Activated T-cell treated with anti-CD3 and anti-CD28 coated beads, Interleukin-2, amount 50 U/mL, for 24 hours (primary cell): ENCODE data around the gene ERGIC1.

ENCODE experiments used
- DNase-seq: peaks from one replicate; pipeline ENCODE4 v3.0.0-alpha.2; 2020
- H3K27ac Mint-ChIP-seq: 2 replicates; pipeline ENCODE4 v1.8.0; 2020; ENCODE audit warnings: mild to moderate bottlenecking, mixed read lengths
- H3K27me3 Mint-ChIP-seq: 2 replicates; pipeline ENCODE4 v1.8.0; 2020; ENCODE audit warnings: mixed read lengths
- H3K36me3 Mint-ChIP-seq: 2 replicates; pipeline ENCODE4 v1.8.0; 2020; ENCODE audit warnings: low read depth, mixed read lengths
- H3K4me1 Mint-ChIP-seq: 2 replicates; pipeline ENCODE4 v1.8.0; 2020; ENCODE audit warnings: low read depth, mixed read lengths
- H3K4me3 Mint-ChIP-seq: 2 replicates; pipeline ENCODE4 v1.8.0; 2020; ENCODE audit warnings: mild to moderate bottlenecking, moderate library complexity, mixed read lengths
- H3K9me3 Mint-ChIP-seq: 2 replicates; pipeline ENCODE4 v1.8.0; 2020; ENCODE audit warnings: mixed read lengths

The ERGIC1 gene

GRCh38 chr5:172953776-172954675, 120.0 kb downstream of the ERGIC1 start:
- Mint-ChIP-seq H3K4me3 (no peak overlapping the region), H3K27me3 (no peaks in the 10 kb centered on the region), H3K36me3 (peaks cover 14% of the 10 kb centered on the region), H3K27ac (no peak overlapping the region), H3K9me3 (no peaks in the 10 kb centered on the region), H3K4me1 (peaks cover 7% of the 10 kb centered on the region)
- no peak for DNase-seq

GRCh38 chr5:172954751-172955159, 120.7 kb downstream of the ERGIC1 start:
- Mint-ChIP-seq H3K9me3 (no peaks in the 10 kb centered on the region), H3K36me3 (peaks cover 18% of the 10 kb centered on the region), H3K4me3 (no peak overlapping the region), H3K27ac (no peak overlapping the region), H3K27me3 (no peaks in the 10 kb centered on the region), H3K4me1 (peaks cover 8% of the 10 kb centered on the region)
- DNase-seq = no peak

GRCh38 chr5:172956228-172956627, 122.2 kb downstream of the ERGIC1 start:
- no peak overlapping the region for H3K4me3 Mint-ChIP-seq
- DNase-seq = no peak
- H3K9me3 Mint-ChIP-seq = no peaks in the 10 kb centered on the region
- H3K36me3 Mint-ChIP-seq = peaks cover 22% of the 10 kb centered on the region
- H3K4me1 Mint-ChIP-seq = peaks cover 19% of the 10 kb centered on the region
- H3K27me3 Mint-ChIP-seq = no peaks in the 10 kb centered on the region
- no peak overlapping the region for H3K27ac Mint-ChIP-seq

- Mint-ChIP-seq H3K4me3 (no peak overlapping the region), H3K27ac (no peak overlapping the region), H3K9me3 (no peaks in the 10 kb centered on the region), H3K36me3 (peaks cover 27% of the 10 kb centered on the region), H3K27me3 (no peaks in the 10 kb centered on the region), H3K4me1 (peaks cover 24% of the 10 kb centered on the region)
- no peak for DNase-seq
Measured at GRCh38 chr5:172956936-172957335, 122.9 kb downstream of the ERGIC1 start.

GRCh38 chr5:172957458-172957857, 123.4 kb downstream of the ERGIC1 start:
- no peaks in the 10 kb centered on the region for H3K27me3 Mint-ChIP-seq
- no peak for DNase-seq
- H3K4me1 Mint-ChIP-seq = peaks cover 24% of the 10 kb centered on the region
- no peak overlapping the region for H3K27ac Mint-ChIP-seq
- peak overlapping the region; percentile 1 for H3K4me3 Mint-ChIP-seq
- H3K36me3 Mint-ChIP-seq = peaks cover 29% of the 10 kb centered on the region
- H3K9me3 Mint-ChIP-seq = no peaks in the 10 kb centered on the region

GRCh38 chr5:172958331-172959046, 124.4 kb downstream of the ERGIC1 start:
- no peaks in the 10 kb centered on the region for H3K27me3 Mint-ChIP-seq
- no peaks in the 10 kb centered on the region for H3K9me3 Mint-ChIP-seq

GRCh38 chr5:172959824-172960799, 126.1 kb downstream of the ERGIC1 start:
- Mint-ChIP-seq H3K9me3 (no peaks in the 10 kb centered on the region), H3K4me1 (peaks cover 26% of the 10 kb centered on the region), H3K4me3 (peak overlapping the region; percentile 90), H3K36me3 (peaks cover 45% of the 10 kb centered on the region), H3K27ac (peak overlapping the region; percentile 94), H3K27me3 (no peaks in the 10 kb centered on the region)
- peak; percentile 43 for DNase-seq

More at GRCh38 chr5:172958331-172959046, 124.4 kb downstream of the ERGIC1 start:
- H3K36me3 Mint-ChIP-seq = peaks cover 33% of the 10 kb centered on the region
- H3K27ac Mint-ChIP-seq = peak overlapping the region; percentile 94
- peaks cover 24% of the 10 kb centered on the region for H3K4me1 Mint-ChIP-seq
- H3K4me3 Mint-ChIP-seq = peak overlapping the region; percentile 90
- peak; percentile 85 for DNase-seq

- no peak for DNase-seq
- no peaks in the 10 kb centered on the region for H3K27me3 Mint-ChIP-seq
- no peak overlapping the region for H3K4me3 Mint-ChIP-seq
- no peaks in the 10 kb centered on the region for H3K4me1 Mint-ChIP-seq
- H3K36me3 Mint-ChIP-seq = peaks cover 37% of the 10 kb centered on the region
- no peak overlapping the region for H3K27ac Mint-ChIP-seq
- no peaks in the 10 kb centered on the region for H3K9me3 Mint-ChIP-seq
Measured at GRCh38 chr5:172969921-172970320, 135.9 kb downstream of the ERGIC1 start.

GRCh38 chr5:172971482-172971881, 137.4 kb downstream of the ERGIC1 start:
- no peaks in the 10 kb centered on the region for H3K9me3 Mint-ChIP-seq
- DNase-seq = no peak
- H3K27ac Mint-ChIP-seq = no peak overlapping the region
- peaks cover 26% of the 10 kb centered on the region for H3K36me3 Mint-ChIP-seq
- H3K27me3 Mint-ChIP-seq = no peaks in the 10 kb centered on the region
- H3K4me3 Mint-ChIP-seq = no peak overlapping the region
- no peaks in the 10 kb centered on the region for H3K4me1 Mint-ChIP-seq

GRCh38 chr5:172972552-172972951, 138.5 kb downstream of the ERGIC1 start:
- Mint-ChIP-seq H3K4me3 (no peak overlapping the region), H3K27me3 (no peaks in the 10 kb centered on the region), H3K4me1 (no peaks in the 10 kb centered on the region), H3K27ac (no peak overlapping the region), H3K36me3 (peaks cover 24% of the 10 kb centered on the region), H3K9me3 (no peaks in the 10 kb centered on the region)
- no peak for DNase-seq

- no peak overlapping the region for H3K27ac Mint-ChIP-seq
- no peaks in the 10 kb centered on the region for H3K27me3 Mint-ChIP-seq
- peaks cover 20% of the 10 kb centered on the region for H3K36me3 Mint-ChIP-seq
- no peak for DNase-seq
- H3K4me3 Mint-ChIP-seq = no peak overlapping the region
- peaks cover under 1% of the 10 kb centered on the region for H3K4me1 Mint-ChIP-seq
- no peaks in the 10 kb centered on the region for H3K9me3 Mint-ChIP-seq
Measured at GRCh38 chr5:172973127-172973916, 139.3 kb downstream of the ERGIC1 start.

GRCh38 chr5:172973931-172974330, 139.9 kb downstream of the ERGIC1 start:
- H3K27ac Mint-ChIP-seq = no peak overlapping the region
- H3K27me3 Mint-ChIP-seq = no peaks in the 10 kb centered on the region
- H3K36me3 Mint-ChIP-seq = peaks cover 16% of the 10 kb centered on the region
- DNase-seq = no peak
- peaks cover 5% of the 10 kb centered on the region for H3K4me1 Mint-ChIP-seq
- H3K9me3 Mint-ChIP-seq = no peaks in the 10 kb centered on the region
- no peak overlapping the region for H3K4me3 Mint-ChIP-seq

- Mint-ChIP-seq H3K27me3 (no peaks in the 10 kb centered on the region), H3K4me1 (peaks cover 5% of the 10 kb centered on the region), H3K4me3 (no peak overlapping the region), H3K36me3 (peaks cover 4% of the 10 kb centered on the region), H3K9me3 (no peaks in the 10 kb centered on the region), H3K27ac (no peak overlapping the region)
- no peak for DNase-seq
Measured at GRCh38 chr5:172975289-172975688, 141.2 kb downstream of the ERGIC1 start.
